ENCODE data around the gene CENPL. TPM values are rescaled to one million over a fixed set of nuclear protein-coding genes. Genes with fewer than 3 reads are reported as not detected.

Gene CENPL
- total and polyA plus RNA-seq, 9 of the 15 experiments (the other 6 are each of a cell fraction or from before 2014, with no cell fraction given): 33.0 to 52.7 (median 39.7) TPM

DNA sequence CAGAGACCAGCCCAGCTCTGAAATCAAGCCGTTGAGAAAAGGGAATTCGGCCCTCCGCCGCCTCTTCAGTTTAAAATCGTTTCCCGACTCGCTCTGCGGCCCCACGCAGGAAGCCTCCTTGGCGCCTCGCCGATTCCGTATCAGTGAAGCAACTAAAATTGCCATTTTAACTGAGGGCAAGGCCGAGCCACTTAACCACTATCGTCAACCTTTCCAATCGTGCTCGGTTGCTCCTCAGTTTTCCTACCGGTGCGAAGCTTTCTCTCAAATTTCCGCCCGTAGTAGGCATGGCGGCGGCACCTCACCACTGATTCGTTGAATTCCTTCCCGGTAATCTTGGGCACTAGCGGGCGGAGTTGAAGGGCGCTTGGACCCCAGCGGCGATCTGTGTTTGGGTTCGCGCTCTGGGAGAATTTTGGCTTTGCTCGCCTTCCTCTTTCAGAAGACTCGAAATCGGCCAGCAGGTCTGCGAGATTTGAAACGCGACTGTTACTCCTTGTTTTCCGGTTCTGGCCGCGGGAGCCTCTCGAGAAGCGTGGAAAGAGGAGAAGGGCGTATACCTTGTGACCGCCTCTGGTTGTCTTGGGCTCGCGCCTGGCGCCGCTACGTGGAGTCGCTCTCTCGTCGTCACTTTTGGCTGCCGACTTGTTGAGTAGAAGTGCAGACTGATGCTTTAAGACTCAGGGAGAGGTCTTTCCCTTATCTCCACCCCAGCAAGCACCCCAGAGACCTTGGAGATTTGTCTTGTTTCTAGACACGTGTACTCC is at the start of gene CENPL, which contains the start of gene DARS2 (continued):
- TF ChIP-seq, protein P1, sequence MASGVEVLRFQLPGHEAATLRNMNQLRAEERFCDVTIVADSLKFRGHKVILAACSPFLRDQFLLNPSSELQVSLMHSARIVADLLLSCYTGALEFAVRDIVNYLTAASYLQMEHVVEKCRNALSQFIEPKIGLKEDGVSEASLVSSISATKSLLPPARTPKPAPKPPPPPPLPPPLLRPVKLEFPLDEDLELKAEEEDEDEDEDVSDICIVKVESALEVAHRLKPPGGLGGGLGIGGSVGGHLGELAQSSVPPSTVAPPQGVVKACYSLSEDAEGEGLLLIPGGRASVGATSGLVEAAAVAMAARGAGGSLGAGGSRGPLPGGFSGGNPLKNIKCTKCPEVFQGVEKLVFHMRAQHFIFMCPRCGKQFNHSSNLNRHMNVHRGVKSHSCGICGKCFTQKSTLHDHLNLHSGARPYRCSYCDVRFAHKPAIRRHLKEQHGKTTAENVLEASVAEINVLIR (CRISPR knock-in tag; IDR thresholded peaks at IDR 0.05): peak; percentile 83
- TF ChIP-seq ZNF311 (CRISPR knock-in tag; IDR thresholded peaks at IDR 0.05): no peak
- peak; percentile 93 for TF ChIP-seq TAF1 (IDR thresholded peaks at IDR 0.05; ENCODE audit: control insufficient read depth, extremely low read depth, insufficient read depth, low read length, severe bottlenecking)
- TF ChIP-seq ARNT (IDR thresholded peaks at IDR 0.05): peak; percentile 61 to 92; a peak in 3 of 4 replicates
- TF ChIP-seq, protein P2, sequence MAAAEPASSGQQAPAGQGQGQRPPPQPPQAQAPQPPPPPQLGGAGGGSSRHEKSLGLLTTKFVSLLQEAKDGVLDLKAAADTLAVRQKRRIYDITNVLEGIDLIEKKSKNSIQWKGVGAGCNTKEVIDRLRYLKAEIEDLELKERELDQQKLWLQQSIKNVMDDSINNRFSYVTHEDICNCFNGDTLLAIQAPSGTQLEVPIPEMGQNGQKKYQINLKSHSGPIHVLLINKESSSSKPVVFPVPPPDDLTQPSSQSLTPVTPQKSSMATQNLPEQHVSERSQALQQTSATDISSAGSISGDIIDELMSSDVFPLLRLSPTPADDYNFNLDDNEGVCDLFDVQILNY (CRISPR knock-in tag; IDR thresholded peaks at IDR 0.05): peak; percentile 80; the same call in 1 of the 2 replicates
- no peak for TF ChIP-seq BDP1 (IDR thresholded peaks at IDR 0.05; ENCODE audit: insufficient read depth, insufficient read length)
- TF ChIP-seq POLR3G (IDR thresholded peaks at IDR 0.05; ENCODE audit: extremely low read depth, insufficient read length, insufficient replicate concordance): no peak
- TF ChIP-seq, protein P3, sequence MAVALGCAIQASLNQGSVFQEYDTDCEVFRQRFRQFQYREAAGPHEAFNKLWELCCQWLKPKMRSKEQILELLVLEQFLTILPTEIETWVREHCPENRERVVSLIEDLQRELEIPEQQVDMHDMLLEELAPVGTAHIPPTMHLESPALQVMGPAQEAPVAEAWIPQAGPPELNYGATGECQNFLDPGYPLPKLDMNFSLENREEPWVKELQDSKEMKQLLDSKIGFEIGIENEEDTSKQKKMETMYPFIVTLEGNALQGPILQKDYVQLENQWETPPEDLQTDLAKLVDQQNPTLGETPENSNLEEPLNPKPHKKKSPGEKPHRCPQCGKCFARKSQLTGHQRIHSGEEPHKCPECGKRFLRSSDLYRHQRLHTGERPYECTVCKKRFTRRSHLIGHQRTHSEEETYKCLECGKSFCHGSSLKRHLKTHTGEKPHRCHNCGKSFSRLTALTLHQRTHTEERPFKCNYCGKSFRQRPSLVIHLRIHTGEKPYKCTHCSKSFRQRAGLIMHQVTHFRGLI (CRISPR knock-in tag; IDR thresholded peaks at IDR 0.05): no peak
- TF ChIP-seq CREBBP (IDR thresholded peaks at IDR 0.05; ENCODE audit: low read depth, low read length): no peak
- 0 out of 2 replicates have a peak, but pooled peaks have one; percentile 13 for TF ChIP-seq HNRNPL (IDR thresholded peaks at IDR 0.05; ENCODE audit: low read depth, low read length)
- TF ChIP-seq, protein P4, sequence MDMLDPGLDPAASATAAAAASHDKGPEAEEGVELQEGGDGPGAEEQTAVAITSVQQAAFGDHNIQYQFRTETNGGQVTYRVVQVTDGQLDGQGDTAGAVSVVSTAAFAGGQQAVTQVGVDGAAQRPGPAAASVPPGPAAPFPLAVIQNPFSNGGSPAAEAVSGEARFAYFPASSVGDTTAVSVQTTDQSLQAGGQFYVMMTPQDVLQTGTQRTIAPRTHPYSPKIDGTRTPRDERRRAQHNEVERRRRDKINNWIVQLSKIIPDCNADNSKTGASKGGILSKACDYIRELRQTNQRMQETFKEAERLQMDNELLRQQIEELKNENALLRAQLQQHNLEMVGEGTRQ (CRISPR knock-in tag; IDR thresholded peaks at IDR 0.05): no peak
- TF ChIP-seq ZBTB17 (CRISPR knock-in tag; IDR thresholded peaks at IDR 0.05): peak; percentile 91
- no peak for TF ChIP-seq STAG1 (CRISPR knock-in tag; IDR thresholded peaks at IDR 0.05; ENCODE audit: borderline replicate concordance)
- TF ChIP-seq MAFF (IDR thresholded peaks at IDR 0.05; ENCODE audit: low read length): no peak
- TF ChIP-seq, protein P5, sequence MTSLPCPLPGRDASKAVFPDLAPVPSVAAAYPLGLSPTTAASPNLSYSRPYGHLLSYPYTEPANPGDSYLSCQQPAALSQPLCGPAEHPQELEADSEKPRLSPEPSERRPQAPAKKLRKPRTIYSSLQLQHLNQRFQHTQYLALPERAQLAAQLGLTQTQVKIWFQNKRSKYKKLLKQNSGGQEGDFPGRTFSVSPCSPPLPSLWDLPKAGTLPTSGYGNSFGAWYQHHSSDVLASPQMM (CRISPR knock-in tag; IDR thresholded peaks at IDR 0.05): no peak
- peak; percentile 33 for TF ChIP-seq ZNF644 (tag; IDR thresholded peaks at IDR 0.05; ENCODE audit: low read depth)
- TF ChIP-seq TGIF2 (CRISPR knock-in tag; IDR thresholded peaks at IDR 0.05): no peak
- TF ChIP-seq BHLHE40 (IDR thresholded peaks at IDR 0.05; ENCODE audit: low read length): peak; percentile 8; the same call in 1 of the 2 replicates
- TF ChIP-seq KLF1 (tag; IDR thresholded peaks at IDR 0.05): peak; percentile 60
- TF ChIP-seq KLF16 (IDR thresholded peaks at IDR 0.05): no peak
- no peak for TF ChIP-seq ERF (CRISPR knock-in tag; IDR thresholded peaks at IDR 0.05)
- no peak for TF ChIP-seq CBFA2T2 (conservative IDR thresholded peaks at IDR 0.05)
- no peak for TF ChIP-seq CCAR2 (IDR thresholded peaks at IDR 0.05; ENCODE audit: low read depth, low read length)
- TF ChIP-seq, protein P6, sequence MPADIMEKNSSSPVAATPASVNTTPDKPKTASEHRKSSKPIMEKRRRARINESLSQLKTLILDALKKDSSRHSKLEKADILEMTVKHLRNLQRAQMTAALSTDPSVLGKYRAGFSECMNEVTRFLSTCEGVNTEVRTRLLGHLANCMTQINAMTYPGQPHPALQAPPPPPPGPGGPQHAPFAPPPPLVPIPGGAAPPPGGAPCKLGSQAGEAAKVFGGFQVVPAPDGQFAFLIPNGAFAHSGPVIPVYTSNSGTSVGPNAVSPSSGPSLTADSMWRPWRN (IDR thresholded peaks at IDR 0.05; ENCODE audit: low read depth): 0 out of 2 replicates have a peak, but pooled peaks have one; percentile 8
